Heart left ventricle (tissue), 16 donors: ENCODE data around the gene KIF5C. TPM values are rescaled to one million over a fixed set of nuclear protein-coding genes. Genes with fewer than 3 reads are reported as not detected.

Experiments used
- ATAC-seq, 4 donors: fragments of 200-7000 bp; cut with Tn5 transposase; one replicate each; pipeline ENCODE4 v1.9.1; 2020 to 2022; ENCODE audit warnings: moderate library complexity in 4 of 4, mild to moderate bottlenecking in 3 of 4, moderate number of reproducible peaks in 1 of 4
- DNase-seq, 5 donors: peaks; one replicate each; pipeline ENCODE4 v3.0.0-alpha.2; 2020
- H3K27ac ChIP-seq, 12 donors: fragments of 200-600 bp; sonication (generic) in 4 of 12; one replicate each; pipeline versions ENCODE4 v1.5.0 to v1.8.0; 2016 to 2022; ENCODE audit warnings: mild to moderate bottlenecking in 2 of 12
- H3K27me3 ChIP-seq, 9 donors: fragments of 200-600 bp; sonication (generic) in 2 of 9; one replicate each; pipeline versions ENCODE4 v1.5.1 to v1.8.0; 2016 to 2022; ENCODE audit warnings: mild to moderate bottlenecking in 3 of 9
- H3K36me3 ChIP-seq, 9 donors: fragments of 200-600 bp; sonication (generic) in 2 of 9; one replicate each; pipeline versions ENCODE4 v1.5.0 to v1.8.0; 2018 to 2022; ENCODE audit warnings: mild to moderate bottlenecking in 2 of 9
- H3K4me1 ChIP-seq, 12 donors: fragments of 200-600 bp; sonication (generic) in 4 of 12; one replicate each; pipeline versions ENCODE4 v1.5.0 to v1.8.0; 2016 to 2022; ENCODE audit warnings: mild to moderate bottlenecking in 3 of 12
- H3K4me3 ChIP-seq, 12 donors: fragments of 200-600 bp; sonication (generic) in 4 of 12; one replicate each; pipeline versions ENCODE4 v1.5.0 to v1.8.0; 2017 to 2022; ENCODE audit warnings: mild to moderate bottlenecking in 9 of 12, moderate library complexity in 4 of 12
- H3K9me3 ChIP-seq, 12 donors: fragments of 200-600 bp; sonication (generic) in 4 of 12; one replicate each; pipeline versions ENCODE4 v1.5.0 to v1.8.0; 2016 to 2022; ENCODE audit warnings: mild to moderate bottlenecking in 1 of 12
- POLR2A ChIP-seq, 2 donors: fragments of 450-650 bp; IDR thresholded peaks; one replicate each; pipeline ENCODE4 v1.6.1; 2017; ENCODE audit warnings: antibody characterized with exemption in 2 of 2, mild to moderate bottlenecking in 2 of 2, moderate library complexity in 2 of 2
- WGBS, 4 donors: extraction: QIAGEN DNeasy Blood & Tissue Kit in 2 of 4; methylation state at CpG; one replicate each; pipeline versions ENCODE4 v1.1.5 to v1.1.7; 2013 to 2018; 5-methylcytosine and 5-hydroxymethylcytosine counted together
- intact Hi-C, 10 donors: fragments of 100-400 bp; cut with DNase I; formaldehyde crosslinking; loops; one replicate each; pipeline versions ENCODE4 v1.11.1 to v1.14.2; 2022
- polyA plus RNA-seq, 2 donors: library from polyadenylated mRNA; stranded (reverse); fragments of 200-250 nt; gene quantifications; one replicate each; pipeline ENCODE4 v1.2.3, GENCODE V29; 2013
- total RNA-seq, 9 donors: library from RNA; depleted of rRNA in 2 of 9; stranded (reverse); fragments of >200 nt in 2 of 9; fragmentation: NEBNext Ultra II Directional in 3 of 9; extraction: Animal tissue kit (Norgen Biotek cat#: 25700) in 3 of 9; gene quantifications; one replicate each; pipeline versions ENCODE4 v1.1.0 to v1.2.4, GENCODE V29; 2016 to 2023
- TF ChIP-seq, protein P1 (sequence below), 12 donors: fragments of 200-600 bp; sonication (generic) in 4 of 12; IDR thresholded peaks; one replicate each; pipeline versions ENCODE4 v1.5.0 to v1.8.0; 2018 to 2022; ENCODE audit warnings: antibody characterized with exemption in 12 of 12, mild to moderate bottlenecking in 5 of 12
- donor health status: ischemic (EF 13 %, LVEDD 7.1; RV severe dilation, severe dysfunction).
- donor health status: healthy with polysubstance abuse.
- donor health status: DM: no; HTN: yes; CAD: no.
- donor health status: DM: no; HTN: no; CAD: no.
- donor health status: ischemic (EF 25% LVEDD 6.9; RV normal size, moderate dysfunction).
- donor health status: ischemic (EF 25% LVEDD 5.7; RV mildly dilated, moderate dysfunction).
- donor health status: healthy.
- donor health status: DM: yes; HTN: yes; CAD: no.
- donor health status: ischemic (EF 35%, LVEDD 5.7; RV mildly dilated, moderate dysfunction).
- donor health status: nonischemic (EF 11% LVEDD 7.7; RV severe dilation, severe dysfunction).
- donor health status: DM: yes; HTN: yes; CAD: no.
- donor health status: PGD.
- donor health status: ischemic (EF 29% LVEDD 5.4; RV normal size, mild dysfunction).
- donor health status: nonischemic (EF 23%, LVEDD 6.1; RV moderate dilation, normal function).

Gene KIF5C
- total and polyA plus RNA-seq, 11 donors = 0.22 to 1.4 (median 0.48) TPM

DNA sequence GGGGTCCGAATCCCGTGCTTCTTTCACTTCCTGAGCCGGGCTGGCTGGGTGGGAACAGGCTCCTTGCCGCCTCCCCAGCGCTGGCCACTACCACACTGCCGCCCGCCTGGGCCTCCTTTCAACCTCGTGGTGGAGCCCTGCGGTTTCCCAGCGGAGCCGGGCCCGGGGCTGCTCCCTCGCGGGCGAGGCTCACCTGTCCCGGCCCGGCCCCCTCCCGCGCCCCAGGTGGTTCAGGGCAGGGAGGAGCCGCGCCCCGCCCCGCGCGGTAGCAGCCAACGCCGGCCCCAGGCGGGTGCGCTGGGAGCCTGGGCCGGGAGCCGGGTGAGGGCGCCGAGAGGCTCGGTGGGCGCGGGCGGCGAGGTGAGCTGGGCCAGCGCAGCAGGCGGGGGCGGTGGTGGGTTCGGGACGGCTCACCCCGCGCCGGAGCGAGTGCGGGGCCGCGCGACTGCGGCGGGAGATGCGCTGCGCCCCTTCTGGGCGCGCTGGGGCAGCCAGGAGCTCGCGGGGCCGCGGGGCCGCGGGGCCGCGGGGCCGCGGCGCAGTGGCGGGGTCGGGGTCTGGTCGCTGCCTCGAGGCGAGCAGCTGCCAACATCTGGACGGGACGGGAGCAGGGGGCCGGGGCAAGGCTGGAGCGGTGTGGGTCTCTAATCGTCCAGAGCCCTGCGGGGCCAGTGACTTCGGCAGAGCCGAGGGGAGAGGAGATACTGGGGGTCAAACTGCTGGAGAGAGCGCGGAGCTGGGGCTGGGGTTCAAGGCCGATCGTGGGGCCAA is 163.6 kb downstream of the KIF5C start, which contains the start of gene LYPD6B:
TSS of gene LYPD6B (plus strand) at position 258 of the 771 bp plus-strand sequence. CDS start 92,250 bp downstream, outside the sequence.
- WGBS, 4 donors = 2 to 4% (median 3%) methylated on average over 27 to 85 of the region's 85 CpGs
- H3K4me1 ChIP-seq = peaks cover 0 to 10% (median 0%) of the 10 kb centered on the region in 12 donors
- peak within 1 kb of the TSS in 5 of 12 donors; percentile 20 to 44 (median 21) for H3K4me3 ChIP-seq
- peaks cover 10 to 47% (median 31%) of the 10 kb centered on the region in 9 donors for H3K27me3 ChIP-seq
- DNase-seq (no peak), ATAC-seq (peak in 2 of 4 donors; percentile 22 to 29)
- no peak within 1 kb of the TSS for H3K27ac ChIP-seq
- no peaks in the 10 kb centered on the region for H3K9me3 ChIP-seq
- no peaks in the 10 kb centered on the region for H3K36me3 ChIP-seq
- intact Hi-C loops = loop anchor here in 2 of 10 donors (5.0 to 10.0 kb wide), 2 partner anchors 266 to 524 kb away; no protein-coding TSS in a partner anchor
- TF ChIP-seq, protein P1, sequence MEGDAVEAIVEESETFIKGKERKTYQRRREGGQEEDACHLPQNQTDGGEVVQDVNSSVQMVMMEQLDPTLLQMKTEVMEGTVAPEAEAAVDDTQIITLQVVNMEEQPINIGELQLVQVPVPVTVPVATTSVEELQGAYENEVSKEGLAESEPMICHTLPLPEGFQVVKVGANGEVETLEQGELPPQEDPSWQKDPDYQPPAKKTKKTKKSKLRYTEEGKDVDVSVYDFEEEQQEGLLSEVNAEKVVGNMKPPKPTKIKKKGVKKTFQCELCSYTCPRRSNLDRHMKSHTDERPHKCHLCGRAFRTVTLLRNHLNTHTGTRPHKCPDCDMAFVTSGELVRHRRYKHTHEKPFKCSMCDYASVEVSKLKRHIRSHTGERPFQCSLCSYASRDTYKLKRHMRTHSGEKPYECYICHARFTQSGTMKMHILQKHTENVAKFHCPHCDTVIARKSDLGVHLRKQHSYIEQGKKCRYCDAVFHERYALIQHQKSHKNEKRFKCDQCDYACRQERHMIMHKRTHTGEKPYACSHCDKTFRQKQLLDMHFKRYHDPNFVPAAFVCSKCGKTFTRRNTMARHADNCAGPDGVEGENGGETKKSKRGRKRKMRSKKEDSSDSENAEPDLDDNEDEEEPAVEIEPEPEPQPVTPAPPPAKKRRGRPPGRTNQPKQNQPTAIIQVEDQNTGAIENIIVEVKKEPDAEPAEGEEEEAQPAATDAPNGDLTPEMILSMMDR (IDR thresholded peaks at IDR 0.05) = no peak
- TF ChIP-seq POLR2A (IDR thresholded peaks at IDR 0.05) = no peak

DNA sequence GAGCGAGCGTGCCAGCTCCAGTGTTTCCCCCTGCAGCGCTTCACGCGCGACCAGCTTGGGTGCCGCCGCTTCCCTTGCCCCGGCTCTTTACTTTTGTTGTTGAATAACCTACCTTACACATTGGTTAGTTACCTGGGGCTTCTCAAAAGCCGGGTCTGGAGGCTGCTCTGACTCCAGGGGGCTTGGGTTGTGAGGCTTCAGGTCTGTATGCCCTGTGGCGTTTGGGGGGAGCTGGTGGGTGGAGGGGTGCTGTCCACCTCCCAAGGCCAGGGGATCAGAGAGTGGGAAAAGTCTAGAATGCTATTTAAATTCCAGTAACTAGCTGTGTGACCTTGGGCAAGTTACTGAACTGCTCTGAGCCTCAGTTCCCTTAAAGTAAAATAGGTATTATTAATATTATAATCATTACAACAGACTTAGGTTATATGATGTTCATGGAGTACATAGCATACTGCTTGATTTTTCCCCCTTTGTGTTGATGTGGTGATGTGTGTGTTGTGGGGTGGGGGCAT is 164.2 kb downstream of the KIF5C start:
- no peak for TF ChIP-seq POLR2A (IDR thresholded peaks at IDR 0.05)
- TF ChIP-seq, protein P1 (IDR thresholded peaks at IDR 0.05) = no peak
- no peaks in the 10 kb centered on the region for H3K9me3 ChIP-seq
- peaks cover 10 to 47% (median 31%) of the 10 kb centered on the region in 9 donors for H3K27me3 ChIP-seq
- H3K4me1 ChIP-seq = peaks cover 0 to 10% (median 0%) of the 10 kb centered on the region in 12 donors
- H3K4me3 ChIP-seq = peak overlapping the region in 1 of 12 donors; percentile 44
- intact Hi-C loops = loop anchor here in 2 of 10 donors (5.0 to 10.0 kb wide), 2 partner anchors 266 to 523 kb away; no protein-coding TSS in a partner anchor
- no peak for DNase-seq
- no peak for ATAC-seq
- H3K27ac ChIP-seq = no peak overlapping the region
- no peaks in the 10 kb centered on the region for H3K36me3 ChIP-seq
- WGBS, 4 donors = 37 to 40% (median 38%) methylated on average over 11 of the region's 11 CpGs

DNA sequence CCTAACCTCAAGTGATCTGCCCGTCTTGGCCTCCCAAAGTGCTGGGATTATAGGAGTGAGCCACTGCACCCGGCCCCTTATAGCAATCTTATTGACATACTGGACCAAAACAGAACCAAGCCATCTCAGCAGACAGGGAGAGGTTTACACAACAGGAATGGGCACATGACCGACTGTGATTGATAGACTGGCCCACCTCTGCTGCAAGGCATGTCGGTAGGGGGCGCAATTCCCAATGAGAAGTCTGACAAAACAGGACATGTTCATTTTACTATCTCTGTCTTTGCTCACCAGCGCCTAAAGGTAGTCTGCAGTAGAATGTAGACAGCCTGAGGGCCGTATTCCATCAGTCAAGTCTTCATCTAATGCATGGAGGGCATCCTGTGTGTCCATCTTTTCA is 165.4 kb downstream of the KIF5C start:
- TF ChIP-seq, protein P1 (IDR thresholded peaks at IDR 0.05) = peak in 6 of 12 donors; percentile 14 to 45 (median 16)
- no peak for TF ChIP-seq POLR2A (IDR thresholded peaks at IDR 0.05)
- WGBS, 4 donors = 70 to 81% (median 73%) methylated on average over 5 to 7 of the region's 7 CpGs
- H3K9me3 ChIP-seq = peaks cover 0 to 7% (median 2%) of the 10 kb centered on the region in 12 donors
- H3K27me3 ChIP-seq = peaks cover 10 to 47% (median 31%) of the 10 kb centered on the region in 9 donors
- no peak for ATAC-seq
- intact Hi-C loops = no loop called here
- no peak overlapping the region for H3K27ac ChIP-seq
- H3K4me1 ChIP-seq = peaks cover 0 to 10% (median 0%) of the 10 kb centered on the region in 12 donors
- no peaks in the 10 kb centered on the region for H3K36me3 ChIP-seq
- no peak for DNase-seq
- no peak overlapping the region for H3K4me3 ChIP-seq

DNA sequence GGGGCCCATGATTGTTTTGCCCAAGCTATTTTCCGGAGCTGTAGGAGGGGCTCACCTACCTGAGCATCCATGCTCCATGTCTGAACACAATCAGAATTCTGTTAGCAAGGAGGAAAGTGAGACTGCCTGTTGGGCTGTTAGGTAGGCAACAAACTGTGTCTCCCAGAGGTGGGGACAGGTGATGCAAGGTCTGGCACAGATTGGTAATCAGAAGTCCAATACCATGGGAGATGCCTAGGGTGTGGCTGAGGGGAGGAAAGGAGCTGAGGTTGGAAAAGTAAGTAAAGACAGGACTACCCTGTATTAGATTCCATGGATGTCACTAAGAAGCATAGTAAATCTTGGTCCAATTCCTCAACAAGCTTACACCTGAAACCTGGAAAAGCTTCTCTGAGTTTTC is 166.5 kb downstream of the KIF5C start:
- Histone ChIP-seq H3K27ac (no peak overlapping the region), H3K9me3 (peaks cover 0 to 18% (median 6%) of the 10 kb centered on the region in 12 donors), H3K4me1 (peaks cover 0 to 10% (median 0%) of the 10 kb centered on the region in 12 donors), H3K27me3 (peaks cover 10 to 43% (median 31%) of the 10 kb centered on the region in 9 donors), H3K36me3 (no peaks in the 10 kb centered on the region), H3K4me3 (no peak overlapping the region)
- intact Hi-C loops = no loop called here
- WGBS, 4 donors = 85 to 94% (median 93%) methylated on average over 1 of the region's 1 CpG
- DNase-seq = no peak
- no peak for ATAC-seq
- TF ChIP-seq POLR2A (IDR thresholded peaks at IDR 0.05) = no peak
- TF ChIP-seq, protein P1 (IDR thresholded peaks at IDR 0.05) = no peak
